T-helper 17 cell (primary cell): Measurements from ENCODE around the gene CMKLR1. TPM values are rescaled to one million over a fixed set of nuclear protein-coding genes. Genes with fewer than 3 reads are reported as not detected.

Experiments used
- ATAC-seq: fragments of 150-1000 bp; cut with Tn5 transposase; 2 replicates; pipeline ENCODE4 v1.10.0; 2021; ENCODE audit warnings: mild to moderate bottlenecking, moderate library complexity
- DNase-seq, 3 donors: peaks; one replicate each; pipeline versions ENCODE4 v3.0.0 to v3.0.0-alpha.2; 2020 to 2021
- H3K9me3 ChIP-seq: one replicate; pipeline ENCODE4 v1.7.0; 2013; ENCODE audit warnings: low read length, mild to moderate bottlenecking; ENCODE audit not compliant: control insufficient read depth, poor library complexity, severe bottlenecking
- H3K27ac Mint-ChIP-seq: one replicate; pipeline ENCODE4 v1.8.0; 2022; ENCODE audit warnings: mild to moderate bottlenecking, moderate library complexity, mixed read lengths
- H3K27me3 Mint-ChIP-seq: one replicate; pipeline ENCODE4 v1.8.0; 2022; ENCODE audit warnings: mixed read lengths
- H3K36me3 Mint-ChIP-seq: one replicate; pipeline ENCODE4 v1.8.0; 2022; ENCODE audit warnings: low read depth, mixed read lengths
- H3K4me1 Mint-ChIP-seq: one replicate; pipeline ENCODE4 v1.8.0; 2022; ENCODE audit warnings: mild to moderate bottlenecking, mixed read lengths
- H3K4me3 Mint-ChIP-seq: one replicate; pipeline ENCODE4 v1.8.0; 2022; ENCODE audit warnings: mild to moderate bottlenecking, moderate library complexity, mixed read lengths
- total RNA-seq, 4 donors: library from RNA in 2 of 4; stranded (reverse) in 2 of 4; gene quantifications; one replicate each; pipeline ENCODE4 v1.2.3 and lab custom pipeline; 2022 to 2026

Gene CMKLR1
- total RNA-seq, 2 donors from 2014 or later = 0.22 TPM; not detected in 1

- H3K9me3 ChIP-seq = no peaks in the 10 kb centered on the region
- no peak for ATAC-seq
- H3K4me1 Mint-ChIP-seq = no peaks in the 10 kb centered on the region
- peaks cover 6% of the 10 kb centered on the region for H3K27me3 Mint-ChIP-seq
- DNase-seq = no peak
- peaks cover 2% of the 10 kb centered on the region for H3K36me3 Mint-ChIP-seq
- H3K4me3 Mint-ChIP-seq = no peak overlapping the region
- no peak overlapping the region for H3K27ac Mint-ChIP-seq
Observed at GRCh38 chr12:108371801-108372344, 32.8 kb upstream of the CMKLR1 start.

DNA sequence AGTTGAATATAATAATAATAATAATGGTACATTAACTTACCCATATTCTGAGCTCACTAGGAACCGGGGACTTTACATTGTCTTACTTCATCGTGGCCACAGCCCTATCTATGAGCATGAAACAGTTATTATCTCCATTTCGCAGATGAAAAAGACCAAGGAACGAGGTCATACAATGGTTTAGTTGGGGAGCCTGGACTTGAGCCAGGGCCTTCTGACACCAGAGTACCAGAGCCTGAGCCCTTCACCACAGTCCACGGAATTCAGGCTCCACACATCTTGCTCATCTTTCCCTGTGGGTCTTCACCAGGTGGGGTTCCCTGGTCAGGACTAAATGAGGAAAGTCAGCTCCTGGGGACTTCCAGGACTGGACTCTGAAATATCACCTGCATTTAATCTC, 31.3 kb upstream of the CMKLR1 start:
- DNase-seq (no peak), ATAC-seq (no peak)
- no peak overlapping the region for H3K4me3 Mint-ChIP-seq
- no peaks in the 10 kb centered on the region for H3K4me1 Mint-ChIP-seq
- no peaks in the 10 kb centered on the region for H3K9me3 ChIP-seq
- no peak overlapping the region for H3K27ac Mint-ChIP-seq
- H3K36me3 Mint-ChIP-seq = peaks cover 2% of the 10 kb centered on the region
- peaks cover 11% of the 10 kb centered on the region for H3K27me3 Mint-ChIP-seq

DNA sequence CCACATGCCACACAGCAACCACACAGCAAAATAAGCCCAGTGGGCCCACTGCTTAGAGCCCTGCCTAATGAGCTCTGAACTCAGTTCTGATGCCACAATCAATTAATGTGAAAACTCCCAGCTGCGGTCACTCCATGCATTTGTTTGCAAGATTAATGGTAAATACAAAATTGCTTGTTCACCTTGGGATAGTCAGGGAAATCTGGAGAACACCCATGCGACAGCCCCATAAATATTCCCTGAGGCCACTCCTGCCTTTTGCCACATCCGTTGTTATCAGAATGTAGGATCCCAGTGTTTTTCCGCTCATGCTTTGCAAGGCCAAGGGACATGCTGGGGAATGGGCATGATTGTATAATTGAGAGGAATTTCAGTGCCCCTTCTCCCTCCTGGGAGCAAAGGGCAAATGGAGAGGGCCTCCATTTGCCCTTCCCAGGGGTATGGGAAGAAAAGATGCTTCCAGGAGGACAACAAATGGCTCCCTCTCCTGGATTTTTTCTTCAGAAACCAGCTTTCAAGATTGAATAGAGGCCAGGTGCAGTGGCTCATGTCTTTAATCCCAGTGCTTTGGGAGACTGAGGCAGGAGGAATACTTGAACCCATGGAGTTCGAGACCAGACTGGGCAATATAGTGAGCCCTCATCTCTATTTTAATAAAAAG, 30.8 kb upstream of the CMKLR1 start:
- H3K4me1 Mint-ChIP-seq = no peaks in the 10 kb centered on the region
- peaks cover 11% of the 10 kb centered on the region for H3K27me3 Mint-ChIP-seq
- no peak overlapping the region for H3K4me3 Mint-ChIP-seq
- peaks cover 2% of the 10 kb centered on the region for H3K36me3 Mint-ChIP-seq
- no peaks in the 10 kb centered on the region for H3K9me3 ChIP-seq
- DNase-seq (no peak), ATAC-seq (no peak)
- H3K27ac Mint-ChIP-seq = no peak overlapping the region

GRCh38 chr12:108368089-108368488, 29.0 kb upstream of the CMKLR1 start:
- no peaks in the 10 kb centered on the region for H3K4me1 Mint-ChIP-seq
- no peak for ATAC-seq
- no peak overlapping the region for H3K27ac Mint-ChIP-seq
- H3K27me3 Mint-ChIP-seq = peaks cover 11% of the 10 kb centered on the region
- H3K4me3 Mint-ChIP-seq = no peak overlapping the region
- H3K9me3 ChIP-seq = no peaks in the 10 kb centered on the region
- no peak for DNase-seq
- H3K36me3 Mint-ChIP-seq = peaks cover 2% of the 10 kb centered on the region

- H3K36me3 Mint-ChIP-seq = peaks cover 2% of the 10 kb centered on the region
- no peak overlapping the region for H3K4me3 Mint-ChIP-seq
- no peaks in the 10 kb centered on the region for H3K9me3 ChIP-seq
- H3K27ac Mint-ChIP-seq = no peak overlapping the region
- peaks cover 11% of the 10 kb centered on the region for H3K27me3 Mint-ChIP-seq
- DNase-seq (no peak), ATAC-seq (no peak)
- H3K4me1 Mint-ChIP-seq = no peaks in the 10 kb centered on the region
Observed at GRCh38 chr12:108367436-108367835, 28.3 kb upstream of the CMKLR1 start.

- no peak overlapping the region for H3K27ac Mint-ChIP-seq
- DNase-seq (no peak), ATAC-seq (no peak)
- peaks cover 12% of the 10 kb centered on the region for H3K27me3 Mint-ChIP-seq
- no peak overlapping the region for H3K4me3 Mint-ChIP-seq
- no peaks in the 10 kb centered on the region for H3K4me1 Mint-ChIP-seq
- H3K36me3 Mint-ChIP-seq = no peaks in the 10 kb centered on the region
- no peaks in the 10 kb centered on the region for H3K9me3 ChIP-seq
Observed at GRCh38 chr12:108365324-108365723, 26.2 kb upstream of the CMKLR1 start.

DNA sequence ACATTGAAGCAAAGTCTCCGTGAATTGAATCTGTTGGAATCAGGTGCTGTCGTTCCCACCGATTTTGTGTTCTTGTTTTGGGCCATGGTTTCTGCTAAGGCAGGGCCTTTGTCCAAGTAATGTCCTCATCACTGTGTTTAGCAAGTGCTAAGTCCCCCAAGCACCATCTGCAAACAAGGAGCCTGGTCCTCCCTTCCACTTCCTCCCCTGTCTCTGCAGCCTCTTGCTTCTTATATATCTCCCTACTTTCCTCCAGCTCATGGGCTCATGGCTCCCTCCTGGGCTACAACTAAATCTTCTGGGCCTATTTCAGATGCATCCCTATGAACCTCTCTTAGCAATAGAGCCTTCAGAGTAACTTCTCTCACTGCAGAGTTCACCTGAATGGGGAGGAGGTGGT, 25.8 kb upstream of the CMKLR1 start:
- no peaks in the 10 kb centered on the region for H3K9me3 ChIP-seq
- Mint-ChIP-seq H3K27ac (no peak overlapping the region), H3K27me3 (peaks cover 12% of the 10 kb centered on the region), H3K4me3 (no peak overlapping the region), H3K36me3 (no peaks in the 10 kb centered on the region), H3K4me1 (no peaks in the 10 kb centered on the region)
- ATAC-seq (no peak), DNase-seq (no peak)

DNA sequence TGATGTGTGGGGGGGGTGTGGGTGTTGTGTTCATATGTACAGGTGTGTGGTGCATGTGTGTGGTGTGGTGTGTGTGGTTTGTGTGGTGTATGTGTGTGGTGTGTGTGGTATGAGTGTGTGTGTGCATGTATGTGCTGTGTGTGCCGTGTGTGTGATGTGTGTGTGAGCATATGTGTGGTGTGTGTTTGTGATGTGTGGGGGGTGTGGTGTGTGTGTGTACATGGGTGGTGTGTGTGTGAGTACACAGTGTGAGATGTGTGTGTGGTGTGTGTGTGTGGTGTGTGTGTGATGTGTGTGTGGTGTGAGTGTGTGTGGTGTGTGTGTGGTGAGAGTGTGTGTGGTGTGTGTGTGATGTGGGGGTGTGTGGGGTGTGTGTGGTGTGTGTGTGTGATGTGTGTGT, 24.5 kb upstream of the CMKLR1 start:
- Mint-ChIP-seq H3K36me3 (no peaks in the 10 kb centered on the region), H3K4me3 (no peak overlapping the region), H3K27me3 (peaks cover 22% of the 10 kb centered on the region), H3K4me1 (no peaks in the 10 kb centered on the region), H3K27ac (no peak overlapping the region)
- H3K9me3 ChIP-seq = no peaks in the 10 kb centered on the region
- ATAC-seq = no peak
- DNase-seq = no peak

DNA sequence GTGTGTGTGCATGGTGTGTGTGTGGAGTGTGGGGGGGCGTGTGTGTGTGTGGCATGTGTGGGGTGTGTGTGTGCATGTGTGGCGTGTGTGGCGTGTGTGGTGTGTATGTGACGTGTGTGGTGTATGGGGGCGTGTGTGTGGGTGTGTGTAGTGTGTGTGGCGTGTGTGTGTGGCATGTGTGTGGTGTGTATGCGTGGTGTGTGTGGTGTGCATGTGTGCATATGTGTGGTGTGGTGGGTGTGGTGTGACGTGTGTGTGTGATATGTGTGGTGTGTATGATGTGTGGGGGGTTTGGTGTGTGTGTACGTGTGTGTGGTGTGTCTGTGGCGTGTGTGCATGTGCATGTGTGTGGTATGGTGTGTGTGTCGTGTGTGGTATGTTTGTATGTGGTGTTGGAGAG, 24.1 kb upstream of the CMKLR1 start:
- H3K9me3 ChIP-seq = no peaks in the 10 kb centered on the region
- Mint-ChIP-seq H3K4me1 (no peaks in the 10 kb centered on the region), H3K36me3 (no peaks in the 10 kb centered on the region), H3K27me3 (peaks cover 26% of the 10 kb centered on the region), H3K4me3 (no peak overlapping the region), H3K27ac (no peak overlapping the region)
- ATAC-seq (no peak), DNase-seq (no peak)

- H3K36me3 Mint-ChIP-seq = no peaks in the 10 kb centered on the region
- no peak for DNase-seq
Observed at GRCh38 chr12:108361606-108362005, 22.5 kb upstream of the CMKLR1 start.

DNA sequence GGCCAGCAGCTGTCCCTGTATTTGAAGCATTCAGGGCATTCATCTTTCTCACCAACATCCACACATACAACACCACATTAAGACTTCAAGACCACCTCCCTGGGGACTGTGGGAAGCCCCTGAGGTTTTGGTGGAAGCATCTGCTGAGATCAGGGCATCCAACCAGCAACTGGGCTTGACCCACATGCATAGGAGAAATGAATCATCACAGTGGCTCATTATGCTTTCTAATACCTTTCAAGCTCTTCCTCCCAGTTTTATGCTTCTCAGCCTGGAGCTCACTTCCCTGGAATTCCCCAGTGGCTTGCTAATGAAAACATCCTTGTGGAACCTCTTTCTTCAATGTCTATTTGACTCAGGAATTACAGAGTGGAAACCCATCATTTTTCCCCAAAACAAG, 21.4 kb upstream of the CMKLR1 start:
- DNase-seq (no peak), ATAC-seq (no peak)
- H3K27me3 Mint-ChIP-seq = peaks cover 32% of the 10 kb centered on the region
- no peaks in the 10 kb centered on the region for H3K4me1 Mint-ChIP-seq
- no peak overlapping the region for H3K27ac Mint-ChIP-seq
- no peaks in the 10 kb centered on the region for H3K36me3 Mint-ChIP-seq
- H3K9me3 ChIP-seq = no peaks in the 10 kb centered on the region
- no peak overlapping the region for H3K4me3 Mint-ChIP-seq

More at GRCh38 chr12:108361606-108362005, 22.5 kb upstream of the CMKLR1 start:
- Mint-ChIP-seq H3K4me3 (no peak overlapping the region), H3K4me1 (no peaks in the 10 kb centered on the region), H3K27ac (no peak overlapping the region), H3K27me3 (peaks cover 33% of the 10 kb centered on the region)
- no peaks in the 10 kb centered on the region for H3K9me3 ChIP-seq
- no peak for ATAC-seq

DNA sequence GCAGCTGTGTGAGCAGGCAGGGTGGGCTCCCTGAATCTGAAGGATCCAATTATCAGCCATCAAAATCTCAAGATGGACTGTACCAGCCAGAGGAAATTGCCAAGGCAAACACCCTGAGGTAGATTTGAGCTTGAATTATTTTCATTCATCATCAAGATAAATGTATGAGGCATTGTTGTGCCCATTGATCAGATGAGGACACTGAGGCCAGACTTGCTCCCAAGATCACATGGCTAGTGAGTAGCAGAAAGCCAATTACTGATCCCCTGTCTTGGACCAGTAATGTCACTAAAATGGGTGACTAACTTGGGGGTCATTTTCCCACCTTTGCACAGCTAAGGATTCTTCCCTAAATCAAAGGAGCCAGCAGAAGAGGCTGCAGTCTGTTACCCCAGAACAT, 20.9 kb upstream of the CMKLR1 start:
- Mint-ChIP-seq H3K4me3 (no peak overlapping the region), H3K4me1 (no peaks in the 10 kb centered on the region), H3K36me3 (no peaks in the 10 kb centered on the region), H3K27ac (no peak overlapping the region), H3K27me3 (peaks cover 36% of the 10 kb centered on the region)
- ATAC-seq = no peak
- no peaks in the 10 kb centered on the region for H3K9me3 ChIP-seq
- no peak for DNase-seq

DNA sequence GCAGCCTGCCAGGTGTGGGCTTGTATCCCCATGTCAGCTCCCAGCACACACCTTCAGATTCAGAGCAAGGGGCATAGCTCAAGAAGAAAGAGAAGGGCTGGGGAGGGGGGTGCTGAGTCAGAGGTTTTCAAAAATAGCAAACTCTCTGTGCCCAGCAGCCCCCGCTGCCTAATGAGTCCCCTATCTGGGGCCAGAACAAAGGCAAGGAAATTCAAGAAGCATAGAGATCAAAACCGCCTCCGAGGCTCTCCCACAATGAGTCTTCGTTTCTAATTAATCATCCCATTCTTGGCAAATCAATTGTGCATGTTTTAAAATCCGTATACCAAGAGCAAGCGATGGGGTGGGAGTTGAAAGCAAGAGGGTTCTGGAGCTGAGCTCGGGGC, 19.5 kb upstream of the CMKLR1 start:
- Mint-ChIP-seq H3K27me3 (peaks cover 38% of the 10 kb centered on the region), H3K36me3 (no peaks in the 10 kb centered on the region), H3K27ac (no peak overlapping the region), H3K4me3 (no peak overlapping the region), H3K4me1 (no peaks in the 10 kb centered on the region)
- DNase-seq (no peak), ATAC-seq (no peak)
- no peaks in the 10 kb centered on the region for H3K9me3 ChIP-seq

DNA sequence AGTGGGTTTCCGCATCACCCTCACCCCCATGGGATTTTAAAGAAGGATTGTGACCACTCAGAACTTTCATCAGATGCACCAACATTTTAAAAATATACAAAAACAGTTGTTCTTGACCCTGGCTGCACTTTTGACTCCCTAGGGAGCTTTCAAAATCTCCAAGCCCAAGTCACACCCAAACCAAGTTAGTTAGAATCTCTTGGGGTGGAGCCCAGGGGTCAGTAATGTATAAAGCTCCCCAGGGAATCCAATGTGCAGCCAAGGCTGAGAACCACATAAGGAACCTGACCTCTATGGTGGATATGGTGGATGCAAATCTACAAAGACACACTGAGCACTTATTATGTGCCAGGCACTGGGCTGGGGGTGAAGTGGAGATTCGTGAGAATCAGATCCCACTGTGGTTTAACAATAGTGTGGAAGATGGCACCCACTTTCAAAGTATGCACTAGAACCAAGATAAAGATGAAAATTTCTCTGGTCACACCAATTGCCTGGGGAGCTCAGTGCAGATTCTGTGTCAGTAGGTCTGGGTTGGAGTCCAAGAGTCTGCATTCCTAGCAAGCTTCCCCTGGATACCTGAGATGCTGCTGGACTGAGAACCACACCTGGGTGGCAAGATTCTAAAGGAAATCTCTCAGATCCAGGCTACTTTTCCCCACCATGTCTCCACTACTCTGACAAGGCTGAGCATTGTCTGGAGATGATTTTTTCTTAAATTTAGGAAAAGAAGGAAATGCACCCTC, 18.9 kb upstream of the CMKLR1 start:
- no peak overlapping the region for H3K4me3 Mint-ChIP-seq
- H3K27me3 Mint-ChIP-seq = peaks cover 44% of the 10 kb centered on the region
- H3K4me1 Mint-ChIP-seq = no peaks in the 10 kb centered on the region
- no peaks in the 10 kb centered on the region for H3K9me3 ChIP-seq
- ATAC-seq (no peak), DNase-seq (no peak)
- H3K36me3 Mint-ChIP-seq = peaks cover 2% of the 10 kb centered on the region
- H3K27ac Mint-ChIP-seq = no peak overlapping the region
